NCI-H128 (cell line): ENCODE data around the gene THAP12.

Source experiments
- DNase-seq: peaks from one replicate; lab custom pipeline; 2025; ENCODE audit not compliant: unreplicated experiment; lab: John Stamatoyannopoulos, UW

Gene THAP12

GRCh38 chr11:76380159-76380976, 564 bp downstream of the THAP12 start:
- no peak for DNase-seq

- DNase-seq = no peak
Measured at GRCh38 chr11:76379807-76380158, 1.1 kb downstream of the THAP12 start.

- no peak for DNase-seq
Measured at GRCh38 chr11:76376746-76377558, 4.0 kb downstream of the THAP12 start.

- no peak for DNase-seq
Measured at GRCh38 chr11:76371170-76371569, 9.8 kb downstream of the THAP12 start.

- no peak for DNase-seq
Measured at GRCh38 chr11:76369406-76369805, 11.5 kb downstream of the THAP12 start.

- DNase-seq = no peak
Measured at GRCh38 chr11:76368490-76368889, 12.4 kb downstream of the THAP12 start.

- DNase-seq = no peak
Measured at GRCh38 chr11:76365038-76365679, 15.8 kb downstream of the THAP12 start.

- no peak for DNase-seq
Measured at GRCh38 chr11:76362716-76363115, 18.2 kb downstream of the THAP12 start.

- no peak for DNase-seq
Measured at GRCh38 chr11:76361776-76362175, 19.2 kb downstream of the THAP12 start.

- no peak for DNase-seq
Measured at GRCh38 chr11:76361374-76361773, 19.6 kb downstream of the THAP12 start.

- no peak for DNase-seq
Measured at GRCh38 chr11:76355172-76355571, 25.8 kb downstream of the THAP12 start.

GRCh38 chr11:76348348-76348747, 32.6 kb downstream of the THAP12 start:
- DNase-seq = no peak

GRCh38 chr11:76347466-76347865, 33.5 kb downstream of the THAP12 start:
- no peak for DNase-seq

GRCh38 chr11:76339221-76339620, 41.7 kb downstream of the THAP12 start:
- DNase-seq = no peak

- no peak for DNase-seq
Measured at GRCh38 chr11:76337923-76338322, 43.0 kb downstream of the THAP12 start.

- no peak for DNase-seq
Measured at GRCh38 chr11:76337469-76337868, 43.5 kb downstream of the THAP12 start.

- DNase-seq = no peak
Measured at GRCh38 chr11:76336597-76336996, 44.3 kb downstream of the THAP12 start.

GRCh38 chr11:76335842-76336241, 45.1 kb downstream of the THAP12 start:
- no peak for DNase-seq

- DNase-seq = no peak
Measured at GRCh38 chr11:76334826-76335389, 46.0 kb downstream of the THAP12 start.

- no peak for DNase-seq
Measured at GRCh38 chr11:76330651-76331050, 50.3 kb downstream of the THAP12 start.

- no peak for DNase-seq
Measured at GRCh38 chr11:76329983-76330382, 50.9 kb downstream of the THAP12 start.
